COLO829 (cell line): Measurements from ENCODE around the gene PITPNC1.
"Not testable (repeated sequence)": the region's sequence is repeated elsewhere in the genome, so short reads cannot be mapped to it uniquely, and the experiment has no call there.

Experiments used
- DNase-seq: peaks from one replicate; pipeline ENCODE4 v3.0.0; 2012; ENCODE audit warnings: low spot score

PITPNC1 gene

GRCh38 chr17:67516571-67516970, 139.5 kb downstream of the PITPNC1 start:
- DNase-seq, result not testable (repeated sequence)

- no peak for DNase-seq
These were observed 140.2 kb downstream of the PITPNC1 start for GRCh38 chr17:67517325-67517724.

- DNase-seq, result no peak
These were observed 141.8 kb downstream of the PITPNC1 start for GRCh38 chr17:67518876-67519275.

GRCh38 chr17:67519801-67520251, 142.7 kb downstream of the PITPNC1 start:
- DNase-seq, result no peak

- no peak for DNase-seq
These were observed 143.3 kb downstream of the PITPNC1 start for GRCh38 chr17:67520252-67520906.

- DNase-seq, result no peak
These were observed 144.1 kb downstream of the PITPNC1 start for GRCh38 chr17:67520916-67521774.

- no peak for DNase-seq
These were observed 144.6 kb downstream of the PITPNC1 start for GRCh38 chr17:67521775-67522069.

GRCh38 chr17:67523101-67523500, 146.0 kb downstream of the PITPNC1 start:
- no peak for DNase-seq

GRCh38 chr17:67525239-67526135, 148.4 kb downstream of the PITPNC1 start:
- DNase-seq, result no peak

- DNase-seq, result no peak
These were observed 149.6 kb downstream of the PITPNC1 start for GRCh38 chr17:67526700-67527099.

- DNase-seq, result no peak
These were observed 151.8 kb downstream of the PITPNC1 start for GRCh38 chr17:67528751-67529436.

- no peak for DNase-seq
These were observed 154.2 kb downstream of the PITPNC1 start for GRCh38 chr17:67531291-67531690.

- no peak for DNase-seq
These were observed 155.3 kb downstream of the PITPNC1 start for GRCh38 chr17:67532326-67532871.

GRCh38 chr17:67534941-67535340, 157.9 kb downstream of the PITPNC1 start:
- DNase-seq, result peak; percentile 18

- DNase-seq, result no peak
These were observed 165.4 kb downstream of the PITPNC1 start for GRCh38 chr17:67542219-67543114.

- DNase-seq, result no peak
These were observed 167.4 kb downstream of the PITPNC1 start for GRCh38 chr17:67544364-67544955.

GRCh38 chr17:67546578-67547527, 169.8 kb downstream of the PITPNC1 start:
- no peak for DNase-seq

GRCh38 chr17:67548693-67549092, 171.6 kb downstream of the PITPNC1 start:
- DNase-seq, result no peak

- no peak for DNase-seq
These were observed 172.7 kb downstream of the PITPNC1 start for GRCh38 chr17:67549820-67550219.
